ENCODE measurements around the gene TSPAN9.

- TF ChIP-seq CTCF (IDR thresholded peaks at IDR 0.05 in 2 of 3, conservative IDR thresholded peaks at IDR 0.05 in 1 of 3; ENCODE audit: control insufficient read depth in 2 of 3, extremely low read depth in 1 of 3, insufficient read depth in 1 of 3, low read depth in 3 of 3, low read length in 3 of 3) (no peak), EP300 (IDR thresholded peaks at IDR 0.05; ENCODE audit: borderline replicate concordance in 1 of 2, control insufficient read depth in 1 of 2, low read depth in 2 of 2, low read length in 2 of 2) (no peak), ZNF384 (IDR thresholded peaks at IDR 0.05; ENCODE audit: borderline replicate concordance, low read depth, low read length) (no peak), NR2C2 (IDR thresholded peaks at IDR 0.05; ENCODE audit: borderline replicate concordance, control insufficient read depth, insufficient read length, low read depth) (no peak)
Observed at GRCh38 chr12:3161861-3162260, 84.7 kb downstream of the TSPAN9 start.
